Measurements from ENCODE around the gene CREB3L2.

The CREB3L2 gene

DNA sequence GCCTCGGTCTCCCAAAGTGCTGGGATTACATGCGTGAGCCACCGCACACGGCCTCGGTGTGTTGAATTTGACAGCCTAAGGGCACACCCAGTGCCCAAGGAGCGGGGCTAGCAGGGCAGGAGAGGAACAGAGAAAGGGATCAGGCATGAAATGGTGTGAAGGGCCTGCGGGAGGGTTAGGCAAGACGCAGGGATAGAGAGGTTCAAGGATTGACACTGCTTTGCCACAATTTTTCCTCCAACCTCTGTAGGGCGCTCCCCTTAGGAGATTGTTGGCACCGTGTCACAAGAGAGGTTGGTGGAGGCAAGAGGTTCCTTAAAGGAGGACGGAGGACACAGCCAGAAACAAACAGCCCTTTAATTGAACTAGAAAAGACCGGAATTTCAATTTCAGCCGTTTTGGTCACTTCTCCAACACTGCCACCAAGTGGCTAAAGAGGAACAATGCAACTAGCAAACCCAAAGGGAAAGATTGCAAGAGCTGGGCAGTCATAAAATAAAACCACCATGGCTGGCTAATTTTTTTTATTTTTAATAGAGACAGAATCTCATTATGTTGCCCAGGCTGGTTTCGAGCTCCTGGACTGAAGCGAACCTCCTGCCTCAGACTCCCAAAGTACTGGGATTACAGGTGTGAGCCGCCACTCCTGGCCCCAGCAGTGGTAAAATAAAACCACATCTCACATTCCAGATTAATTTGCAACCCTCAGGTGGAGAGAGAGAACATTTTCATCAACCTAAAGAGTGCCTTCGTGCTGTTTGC lies 6.9 kb upstream of the CREB3L2 start:
- peak; percentile 18 for DNase-seq

DNA sequence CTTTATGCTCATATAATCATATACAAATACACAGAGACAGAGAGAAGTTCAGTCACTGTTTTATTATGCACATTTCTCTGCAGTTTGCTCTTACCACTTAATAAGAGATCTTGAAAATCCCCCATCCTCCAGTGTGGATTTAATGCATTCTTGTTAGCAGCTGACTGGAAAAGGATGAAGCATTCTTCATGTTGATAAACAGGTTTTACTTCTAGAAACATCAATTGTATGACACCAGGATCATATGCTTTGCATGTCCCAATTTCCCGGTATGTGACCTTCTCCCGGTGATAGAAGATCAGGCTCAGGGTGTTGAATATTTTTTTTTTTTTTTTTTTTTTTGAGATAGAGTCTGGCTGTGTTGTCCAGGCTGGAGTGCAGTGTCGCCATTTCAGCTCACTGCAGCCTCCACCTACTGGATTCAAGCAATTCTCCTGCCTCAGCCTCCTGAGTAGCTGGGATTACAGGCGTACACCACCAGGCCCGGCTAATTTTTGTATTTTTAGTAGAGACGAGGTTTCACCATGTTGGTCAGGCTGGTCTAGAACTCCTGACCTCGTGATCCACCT lies 6.2 kb upstream of the CREB3L2 start:
- DNase-seq, result no peak

DNA sequence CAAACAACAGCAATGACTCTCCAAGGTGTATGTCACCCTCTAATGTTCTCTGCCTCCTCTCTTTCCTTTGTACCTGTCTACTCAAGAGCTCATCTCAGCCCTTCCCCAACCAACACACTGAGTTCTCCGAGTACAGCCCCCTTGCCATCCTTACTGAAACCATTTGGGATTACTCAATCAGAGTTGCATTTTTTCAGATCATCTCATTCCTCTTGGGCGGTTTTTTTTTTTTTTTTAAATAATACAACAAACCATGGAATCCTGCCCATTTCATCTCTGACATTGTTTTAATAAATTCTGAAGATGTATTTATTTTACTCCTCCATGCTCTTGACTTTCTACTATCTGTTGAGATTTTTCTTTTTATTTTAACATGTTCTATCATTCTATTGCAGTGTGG lies 4.2 kb upstream of the CREB3L2 start:
- no peak for DNase-seq

DNA sequence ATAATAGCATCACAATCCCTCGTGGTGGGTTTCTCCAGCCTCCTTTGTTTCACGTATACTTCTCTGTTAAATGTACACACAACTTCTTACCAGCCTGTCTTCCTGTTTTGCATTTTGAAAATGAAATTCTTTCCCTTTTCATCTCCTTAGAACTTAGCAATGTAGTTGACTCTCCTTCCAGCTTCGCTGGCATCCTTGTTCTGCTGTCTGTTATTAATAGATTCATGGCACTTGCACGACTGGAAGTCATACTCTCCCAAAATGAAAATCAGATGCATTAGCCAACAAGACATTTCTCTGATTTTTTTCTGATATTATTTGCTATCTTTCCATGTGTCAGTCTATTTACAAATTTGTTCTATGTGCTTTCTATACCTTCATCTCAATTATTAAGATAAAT lies 3.0 kb upstream of the CREB3L2 start:
- no peak for DNase-seq

DNA sequence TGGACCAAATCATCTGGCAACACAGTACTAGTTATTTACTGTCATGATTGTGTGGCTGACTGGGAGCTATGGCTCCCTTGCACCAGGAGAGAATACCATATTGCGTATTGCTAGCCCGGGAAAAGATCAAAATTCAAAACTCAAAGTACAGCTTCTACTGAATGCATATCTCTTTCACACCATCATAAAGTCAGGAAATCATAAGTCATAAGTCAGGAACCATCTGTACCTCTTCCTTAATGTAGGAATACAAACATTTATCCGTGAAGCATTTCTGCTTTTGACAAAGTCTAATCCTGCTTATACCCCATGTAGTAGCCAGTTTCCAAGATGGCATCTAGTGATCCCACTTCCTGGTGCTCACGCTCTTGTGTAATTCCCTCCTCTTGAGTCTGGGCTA lies 2.2 kb upstream of the CREB3L2 start:
- DNase-seq, result no peak

DNA sequence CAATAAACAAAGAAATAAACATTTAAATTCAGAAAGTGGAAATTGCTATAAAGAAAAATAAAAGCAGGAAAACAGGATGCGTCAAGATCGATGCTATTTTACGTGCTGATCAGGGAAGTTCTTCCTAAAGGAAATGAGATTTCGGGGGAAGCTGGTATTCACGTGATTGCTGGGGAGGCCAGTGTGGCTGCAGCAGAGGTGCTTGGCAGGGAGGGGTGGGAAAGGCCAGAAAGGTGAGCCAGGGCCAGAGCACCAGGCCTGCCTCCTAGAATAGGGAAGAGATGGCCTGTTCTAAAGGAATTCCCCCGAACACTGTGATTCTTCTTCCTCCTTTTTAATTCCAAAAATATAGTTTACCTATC lies 923 bp upstream of the CREB3L2 start:
- no peak for DNase-seq

DNA sequence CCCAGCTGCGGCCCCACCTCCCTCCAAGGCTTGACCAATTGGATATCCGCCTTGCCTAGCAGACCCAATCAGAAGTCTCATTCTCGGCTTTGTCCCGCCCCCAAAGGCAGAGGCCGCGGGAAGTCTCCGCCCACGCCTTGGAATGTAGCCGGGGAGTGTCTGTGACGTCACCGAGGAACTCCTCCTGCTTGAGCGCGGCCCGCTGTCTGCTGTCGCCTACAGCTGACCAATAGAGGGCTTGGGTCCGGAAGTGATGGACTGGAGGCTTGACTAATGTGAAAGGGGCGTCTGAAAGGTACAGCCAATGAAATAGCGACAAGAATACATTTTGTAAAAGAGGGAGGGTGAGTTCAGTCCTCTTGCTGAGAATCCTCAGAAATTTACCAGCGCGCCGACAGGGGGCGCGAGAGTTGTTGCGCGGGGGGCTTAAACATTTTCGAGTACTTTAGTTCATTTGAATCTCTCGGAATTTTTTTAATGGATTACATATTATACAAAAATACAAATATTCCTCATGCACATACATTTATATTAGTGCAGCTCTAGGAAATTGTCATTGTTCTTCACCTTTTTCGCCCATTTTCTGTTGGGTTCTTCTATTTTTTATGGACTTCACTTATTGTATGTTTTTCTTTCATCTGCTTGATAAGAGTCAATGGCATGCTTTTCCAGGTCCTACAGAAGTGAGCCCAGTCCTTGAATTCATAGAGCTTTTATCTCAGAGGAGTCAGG lies 376 bp upstream of the CREB3L2 start:
- peak; percentile 97 for DNase-seq

DNA sequence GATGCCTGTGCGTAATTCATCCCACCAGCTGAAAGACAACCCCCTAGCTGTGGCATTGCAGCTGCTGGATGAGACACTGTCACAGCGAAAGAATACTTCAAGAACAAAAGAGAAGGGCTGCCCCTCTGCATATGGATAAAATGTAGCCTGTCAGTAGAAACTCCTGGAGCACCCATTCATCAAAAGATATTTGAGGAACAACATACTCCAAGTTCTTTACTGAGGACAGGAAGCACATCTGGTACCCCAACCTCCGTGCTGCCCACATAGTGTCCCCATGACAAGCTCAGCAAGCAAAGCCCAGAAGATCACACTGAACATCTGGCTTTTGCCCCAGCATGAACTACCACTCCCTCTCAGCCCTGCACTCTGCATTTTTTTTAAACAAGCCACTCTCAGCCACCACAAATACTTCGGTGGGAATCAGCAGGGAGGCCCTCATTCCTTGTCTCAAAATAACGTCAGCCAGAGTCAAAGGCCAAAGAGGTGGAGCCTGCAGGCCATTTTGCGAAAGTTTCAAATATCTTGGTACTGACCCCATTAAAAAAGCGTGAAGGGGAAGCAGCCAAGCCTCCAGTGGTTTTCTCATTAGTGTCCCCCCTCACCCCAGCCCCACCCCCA lies 1.7 kb downstream of the CREB3L2 start:
- DNase-seq, result no peak

DNA sequence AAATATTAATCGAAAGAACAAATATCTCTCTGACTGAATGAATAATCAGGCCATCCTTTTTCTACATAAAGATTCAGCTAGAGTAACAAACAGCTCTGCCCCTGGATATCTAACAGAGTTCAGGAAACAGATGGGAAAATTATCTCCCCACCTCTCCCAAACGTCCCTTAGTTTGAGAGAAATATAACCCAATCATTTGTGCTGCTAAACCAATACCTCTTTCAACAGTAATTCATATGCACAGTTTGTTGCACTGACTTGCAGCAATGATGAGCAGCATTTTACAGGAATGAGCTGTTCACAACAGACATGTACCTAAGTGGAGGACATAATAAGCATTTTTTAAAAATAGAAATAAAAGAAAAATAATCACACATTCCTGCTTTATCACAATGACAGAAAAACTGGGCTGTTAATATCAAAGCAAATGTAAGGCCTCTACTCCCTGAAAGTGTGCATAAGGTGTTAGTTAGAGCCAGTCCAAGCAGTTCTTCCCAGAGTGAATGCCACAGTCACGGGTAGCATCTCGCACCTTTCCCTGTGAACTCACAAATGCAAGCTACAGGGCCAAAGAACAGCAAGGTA lies 2.3 kb downstream of the CREB3L2 start:
- no peak for DNase-seq

DNA sequence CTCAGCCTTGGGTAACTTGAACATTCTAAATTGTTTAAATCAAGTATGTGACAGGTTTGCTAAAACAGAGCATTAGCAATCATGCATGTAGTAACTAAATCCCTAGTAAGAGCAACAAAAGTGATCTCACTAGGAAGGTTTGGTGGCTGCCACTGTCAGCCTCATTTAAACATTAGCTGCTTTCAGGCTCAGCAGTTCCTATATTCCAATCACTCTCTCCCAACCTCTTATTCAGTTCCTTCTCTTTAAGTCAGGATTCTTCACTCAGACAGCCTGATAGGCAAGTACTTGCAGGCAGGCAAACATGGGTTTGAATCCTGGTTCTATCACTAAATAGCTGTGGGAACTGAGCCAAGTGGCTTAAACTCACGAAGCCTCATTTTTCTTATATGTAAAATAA lies 3.6 kb downstream of the CREB3L2 start:
- DNase-seq, result no peak

DNA sequence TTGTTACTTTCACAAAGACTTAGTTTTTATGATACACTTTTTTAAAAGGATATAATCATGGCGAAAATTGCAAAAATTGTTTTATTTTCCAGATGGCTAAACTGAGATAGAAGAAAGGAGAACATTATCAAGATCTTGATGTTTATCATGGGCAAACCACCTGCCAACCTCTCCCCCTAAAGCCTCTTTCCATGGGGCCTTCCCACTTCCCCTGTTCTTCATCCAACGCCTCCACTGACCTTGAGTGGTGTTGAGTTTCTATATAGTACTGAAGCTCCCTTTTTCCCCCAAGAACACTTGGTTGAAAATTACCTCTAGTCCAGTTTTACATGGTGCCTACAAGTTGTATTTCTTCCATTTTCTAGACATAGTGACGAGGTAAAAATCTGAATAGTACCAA lies 5.0 kb downstream of the CREB3L2 start:
- DNase-seq, result no peak

DNA sequence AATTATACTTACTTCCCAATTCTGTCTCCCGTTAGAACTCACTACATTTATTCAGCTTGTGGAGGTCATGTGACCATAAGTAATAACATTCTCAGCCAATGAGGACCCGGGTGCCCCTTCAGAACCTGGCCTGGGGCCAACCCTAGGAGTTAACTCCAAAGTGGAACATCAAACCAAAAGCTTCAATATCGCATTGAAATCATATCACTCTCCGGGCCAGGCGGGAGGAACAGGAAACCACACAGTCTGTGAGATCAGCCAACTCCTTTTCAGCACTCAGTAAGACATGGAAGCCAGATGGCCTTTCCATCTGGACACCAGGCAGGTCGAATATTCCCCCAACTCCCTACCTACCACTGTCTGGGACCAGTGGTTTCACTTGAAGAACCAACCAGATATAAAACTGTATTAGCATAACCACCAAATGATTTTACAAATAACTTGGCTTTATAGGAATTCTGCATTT lies 5.5 kb downstream of the CREB3L2 start:
- DNase-seq, result no peak

DNA sequence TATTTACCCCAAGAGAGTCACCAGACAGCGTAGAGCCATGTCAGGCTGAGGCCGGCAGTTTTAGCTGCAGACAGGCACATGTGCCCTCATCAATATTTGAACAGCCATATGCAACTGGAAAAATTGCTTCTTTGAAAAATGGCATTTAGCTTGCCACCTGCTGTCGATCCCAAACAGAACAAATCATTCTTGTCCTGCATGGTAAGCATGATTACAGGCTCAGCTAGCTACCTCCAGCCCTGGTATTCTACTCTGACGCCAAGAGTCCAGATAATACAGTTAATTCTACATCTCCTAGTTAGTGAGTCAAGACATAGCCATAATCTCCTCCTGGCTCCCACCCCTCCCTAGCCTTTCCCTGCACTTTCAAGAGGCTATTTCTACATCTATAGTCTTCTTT lies 7.7 kb downstream of the CREB3L2 start:
- DNase-seq, result no peak

DNA sequence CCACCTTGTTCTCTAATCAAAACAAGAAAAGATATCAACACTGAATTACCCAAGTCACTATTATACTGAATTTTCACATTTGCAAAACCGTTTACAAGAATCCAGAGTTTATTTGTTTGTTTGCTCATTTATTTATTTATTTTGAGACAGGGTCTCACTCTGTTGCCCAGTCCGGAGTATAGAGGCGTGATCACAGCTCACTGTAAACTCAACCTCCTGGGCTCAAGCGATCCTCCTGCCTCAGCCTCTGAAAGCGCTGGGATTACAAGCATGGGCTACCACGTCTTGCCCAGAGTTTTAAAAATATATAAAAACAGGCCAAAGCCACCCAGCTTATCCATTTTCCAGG lies 8.5 kb downstream of the CREB3L2 start:
- no peak for DNase-seq

DNA sequence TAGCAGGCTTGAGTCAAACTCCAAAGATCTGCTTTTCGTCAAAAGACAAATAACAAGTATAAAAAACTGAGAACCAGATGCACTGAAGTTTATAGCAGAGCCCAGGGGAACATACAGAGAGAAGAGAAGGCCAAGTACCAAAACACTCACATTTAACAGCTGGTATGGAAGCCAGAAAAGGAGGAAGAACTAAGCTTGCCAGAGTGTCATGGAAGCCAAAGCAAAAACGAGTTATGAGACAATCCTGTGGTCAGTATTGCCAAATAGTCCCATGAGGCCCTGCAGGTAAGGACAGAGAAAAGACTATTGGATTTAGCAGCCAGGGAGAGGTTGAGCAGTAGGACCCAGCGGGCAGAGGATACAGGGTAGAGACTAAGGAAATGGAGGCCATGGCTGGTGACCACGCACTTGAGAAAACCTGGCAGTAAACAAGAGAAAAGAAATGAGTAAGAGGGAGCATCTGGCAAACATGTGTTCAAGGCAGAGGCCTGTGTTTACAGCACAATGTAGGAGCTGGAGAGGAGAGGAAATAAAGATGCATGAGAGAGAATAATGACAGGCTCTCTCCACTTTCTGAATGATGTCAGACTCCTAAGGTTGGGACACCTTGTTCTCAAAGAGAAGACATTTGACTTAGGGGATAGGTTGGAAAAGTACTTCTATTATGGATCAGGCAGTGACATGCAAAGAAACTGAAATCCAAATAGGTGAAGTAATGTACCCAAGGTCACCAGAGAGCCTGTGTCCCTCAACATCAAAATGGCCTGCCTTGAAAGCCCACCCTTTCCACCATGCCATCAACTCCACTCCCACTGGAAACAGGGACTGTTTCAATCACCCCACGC lies 9.1 kb downstream of the CREB3L2 start:
- DNase-seq, result no peak

DNA sequence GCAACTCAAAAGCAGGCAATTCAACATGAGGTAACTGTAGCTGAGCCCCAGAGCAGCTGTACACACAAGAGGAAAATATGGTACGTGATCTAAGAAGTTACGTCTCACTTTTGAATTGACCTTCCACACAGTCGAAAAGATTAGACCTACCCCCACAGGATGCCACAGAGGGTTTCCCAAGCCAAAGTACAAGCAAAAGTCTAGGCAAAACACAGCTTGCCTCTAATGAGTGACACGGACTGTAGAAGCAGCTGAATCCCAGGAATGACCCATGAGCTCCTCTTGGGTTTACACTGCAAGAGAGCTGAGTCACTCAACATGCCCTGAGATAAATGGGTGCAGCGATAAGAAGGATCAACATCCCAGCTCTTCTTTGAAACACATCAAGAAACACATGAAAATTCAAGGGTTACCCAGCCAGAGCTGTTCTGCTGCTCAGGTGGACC lies 9.8 kb downstream of the CREB3L2 start:
- DNase-seq, result no peak

DNA sequence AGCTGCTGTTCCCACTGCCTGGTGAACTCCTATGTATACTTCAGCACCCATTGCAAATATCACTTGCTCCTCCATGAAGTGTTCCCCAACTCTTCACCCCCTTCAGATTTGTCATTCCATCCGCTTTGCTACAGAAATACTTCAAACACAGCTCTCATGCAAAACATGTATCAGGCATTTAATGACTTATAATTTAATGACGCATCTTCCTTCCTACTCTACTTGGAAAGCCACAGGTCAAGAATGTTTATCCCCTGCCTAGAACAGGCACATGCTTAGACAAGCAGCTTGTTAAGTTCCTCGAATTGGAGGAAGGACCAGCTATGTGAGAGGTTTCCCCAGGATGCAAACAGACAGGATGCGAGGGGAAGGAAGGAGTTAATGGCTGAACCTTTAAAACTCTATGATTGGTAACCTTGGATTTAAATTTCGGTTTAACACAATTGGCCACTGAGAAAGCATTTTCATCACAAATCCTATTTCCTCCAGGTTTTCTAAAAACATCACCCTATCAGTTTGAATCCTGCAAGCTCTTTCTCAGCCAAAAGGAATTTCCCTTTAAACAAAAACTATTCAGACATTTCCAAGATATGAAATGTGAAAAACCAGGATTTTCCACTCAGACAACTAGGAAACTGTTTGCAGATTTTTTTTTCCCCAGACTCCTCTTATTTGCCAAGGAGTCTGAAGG lies 11.5 kb downstream of the CREB3L2 start:
- no peak for DNase-seq

DNA sequence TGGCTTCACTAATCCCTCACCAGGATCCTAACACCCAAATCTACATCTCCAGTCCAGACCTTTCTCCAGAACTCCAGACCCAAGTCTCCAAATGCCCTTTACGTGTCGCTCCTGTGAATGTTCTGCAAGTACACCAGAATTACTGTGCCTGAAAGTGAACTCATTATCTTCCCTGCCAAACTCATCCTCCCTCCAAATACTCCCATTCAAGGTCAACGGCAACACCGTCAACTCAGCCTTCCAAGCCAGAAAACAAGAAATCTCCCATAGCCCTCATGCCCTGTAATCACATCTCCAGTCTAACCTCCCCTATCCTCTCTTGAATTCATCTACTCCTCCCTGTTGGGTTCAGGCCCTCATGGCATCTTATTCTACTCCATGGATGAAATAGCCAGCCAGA lies 12.3 kb downstream of the CREB3L2 start:
- no peak for DNase-seq

DNA sequence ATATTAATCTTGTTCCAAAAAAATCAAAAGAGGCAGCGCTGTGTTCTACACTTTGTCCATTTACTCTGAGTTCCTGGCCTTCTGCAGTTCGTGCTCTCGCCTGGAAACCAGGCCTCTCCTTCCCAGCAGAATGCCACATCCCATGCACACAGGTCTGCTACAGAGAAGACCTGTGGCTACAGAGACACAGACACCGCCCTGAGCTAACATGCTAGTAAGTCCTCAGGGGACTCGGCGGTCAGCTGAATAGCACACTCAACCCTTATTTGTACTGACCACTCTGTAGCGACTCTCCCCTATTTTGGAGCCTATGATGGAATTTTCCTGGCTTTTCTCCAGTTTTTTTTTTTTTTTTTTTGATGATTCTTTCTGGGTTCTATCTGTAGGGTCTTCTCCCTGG lies 12.8 kb downstream of the CREB3L2 start:
- no peak for DNase-seq

DNA sequence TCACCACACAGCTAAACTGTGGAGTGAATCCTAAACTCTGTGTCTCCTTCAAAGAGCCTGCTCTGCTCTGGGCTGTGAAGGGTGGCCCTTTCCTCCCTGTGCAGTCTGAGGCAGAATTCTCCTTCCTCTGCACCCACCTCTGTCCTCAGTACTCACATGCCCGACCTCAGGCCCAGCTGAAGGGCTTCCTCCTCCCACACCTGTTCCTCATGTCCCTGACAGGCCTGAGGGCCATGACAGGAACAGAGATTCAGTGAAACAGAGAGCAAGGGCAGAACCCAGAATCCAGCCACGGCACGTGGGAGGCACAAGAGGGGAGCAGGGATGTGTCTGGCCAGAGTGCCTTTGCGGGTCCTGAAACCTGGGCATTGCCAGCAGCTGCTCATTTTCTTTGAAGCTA lies 13.9 kb downstream of the CREB3L2 start:
- DNase-seq, result no peak

DNA sequence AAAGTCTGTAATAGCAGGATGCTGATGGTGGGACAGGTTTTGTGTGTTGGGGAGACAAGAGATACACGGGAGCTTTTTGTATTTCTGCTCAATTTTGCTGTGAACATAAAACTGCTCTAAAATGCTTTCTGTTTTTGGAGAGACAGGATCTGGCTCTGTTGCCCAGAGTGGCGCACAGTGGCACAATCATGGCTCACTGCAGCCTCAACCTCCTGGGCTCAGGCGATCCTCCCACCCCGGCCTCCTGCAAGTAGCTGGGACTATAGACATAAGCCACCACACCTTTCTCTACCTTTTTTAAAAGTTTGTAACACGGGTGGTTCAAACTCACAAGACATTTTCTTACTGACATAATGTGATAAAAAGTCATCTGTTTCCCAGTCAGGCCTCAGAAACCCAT lies 14.3 kb downstream of the CREB3L2 start:
- DNase-seq, result no peak

DNA sequence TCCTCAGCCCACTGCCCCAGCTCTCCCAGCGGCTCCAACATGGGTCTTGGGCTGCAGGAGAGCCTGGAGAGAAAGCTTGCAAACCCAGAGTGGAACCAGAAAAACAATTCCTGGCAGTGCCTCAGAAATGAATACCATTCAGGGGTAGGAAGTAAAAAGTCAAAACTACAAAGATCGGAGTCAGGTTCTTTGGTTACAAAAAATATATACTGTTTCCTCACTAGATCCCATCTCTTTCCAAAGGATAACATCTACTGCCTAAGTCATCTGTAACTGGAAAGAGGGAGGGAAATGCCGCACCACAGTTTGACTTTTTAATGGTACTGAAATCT lies 14.9 kb downstream of the CREB3L2 start:
- DNase-seq, result no peak

Measured in activated naive CD4-positive, alpha-beta T cell treated with Interleukin-2 at 50 U/mL for 16 hours (primary cell).